SJSA1 (cell line): Measurements from ENCODE around the gene FAM217A. TPM values are rescaled to one million over a fixed set of nuclear protein-coding genes. Genes with fewer than 3 reads are reported as not detected.

Experiments
- DNase-seq, 2 experiments: peaks; one replicate each; pipeline ENCODE4 v3.0.0-alpha.2; 2015 to 2020; ENCODE audit warnings: low spot score in 2 of 2, low read depth in 1 of 2
- H3K27ac ChIP-seq: fragments of 250-450 bp; sonication (Bioruptor Pico); 2 replicates; pipeline ENCODE4 v1.5.1; 2020; ENCODE audit warnings: mild to moderate bottlenecking, moderate library complexity
- H3K27me3 ChIP-seq: fragments of 250-450 bp; sonication (Bioruptor Pico); replicated peaks from 2 replicates; pipeline ENCODE4 v1.5.1; 2020; ENCODE audit warnings: mild to moderate bottlenecking, moderate library complexity
- H3K36me3 ChIP-seq: fragments of 250-450 bp; sonication (Bioruptor Pico); 2 replicates; pipeline ENCODE4 v1.5.1; 2020; ENCODE audit warnings: mild to moderate bottlenecking
- H3K4me1 ChIP-seq: fragments of 250-450 bp; sonication (Bioruptor Pico); replicated peaks from 2 replicates; pipeline ENCODE4 v1.6.1; 2021; ENCODE audit warnings: mild to moderate bottlenecking
- H3K4me3 ChIP-seq: fragments of 250-450 bp; sonication (Bioruptor Pico); 2 replicates; pipeline ENCODE4 v1.5.1; 2020; ENCODE audit warnings: mild to moderate bottlenecking
- H3K9me3 ChIP-seq: fragments of 250-450 bp; sonication (Bioruptor Pico); replicated peaks from 2 replicates; pipeline ENCODE4 v1.5.1; 2020; ENCODE audit warnings: mild to moderate bottlenecking
- total RNA-seq: library from RNA; depleted of rRNA; stranded (reverse); fragments of >200 nt; shearing (Covaris generic); gene quantifications from 2 replicates; pipeline ENCODE4 v1.2.3, GENCODE V29; 2014

Gene FAM217A
- total RNA-seq, 1 experiment from 2014 or later, result not detected

DNA sequence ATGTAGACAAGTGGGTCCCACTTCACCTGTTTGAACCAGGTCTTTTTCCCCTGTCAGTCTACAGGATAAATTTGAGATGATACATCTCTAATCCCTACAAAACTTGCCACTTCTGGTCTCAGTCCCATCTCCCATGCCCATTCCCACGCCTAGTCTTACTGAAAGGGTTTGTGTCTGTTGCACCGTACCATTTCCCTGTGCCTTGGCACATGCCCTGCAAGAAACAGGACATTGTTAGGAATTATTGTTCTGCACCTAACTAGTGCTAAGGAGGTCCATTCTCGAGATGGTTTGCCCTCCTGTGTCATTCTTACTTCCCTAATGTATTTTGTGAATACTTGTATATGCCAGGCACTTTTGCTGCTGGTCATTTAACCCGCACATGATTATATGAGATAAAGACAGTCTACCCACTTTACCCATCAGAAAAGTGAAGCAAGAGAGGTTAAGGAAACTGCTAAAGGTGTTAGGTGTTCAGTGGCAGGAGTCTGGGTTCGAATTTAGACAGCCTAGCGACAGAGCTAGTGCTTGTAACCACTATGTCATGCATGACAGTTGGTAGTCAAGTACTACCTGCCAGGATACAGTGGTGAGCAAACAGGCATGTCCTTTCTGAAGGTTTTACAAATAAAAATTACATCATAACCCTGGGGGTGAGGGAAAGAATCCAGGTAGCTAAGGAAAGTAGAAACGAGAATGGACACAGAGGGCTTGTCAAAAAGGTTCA lies 12.7 kb downstream of the FAM217A start:
- no peak overlapping the region for H3K27ac ChIP-seq
- DNase-seq, result no peak
- no peaks in the 10 kb centered on the region for H3K4me1 ChIP-seq
- no peaks in the 10 kb centered on the region for H3K9me3 ChIP-seq
- H3K27me3 ChIP-seq, result no peaks in the 10 kb centered on the region
- H3K4me3 ChIP-seq, result no peak overlapping the region
- peaks cover 53% of the 10 kb centered on the region for H3K36me3 ChIP-seq

DNA sequence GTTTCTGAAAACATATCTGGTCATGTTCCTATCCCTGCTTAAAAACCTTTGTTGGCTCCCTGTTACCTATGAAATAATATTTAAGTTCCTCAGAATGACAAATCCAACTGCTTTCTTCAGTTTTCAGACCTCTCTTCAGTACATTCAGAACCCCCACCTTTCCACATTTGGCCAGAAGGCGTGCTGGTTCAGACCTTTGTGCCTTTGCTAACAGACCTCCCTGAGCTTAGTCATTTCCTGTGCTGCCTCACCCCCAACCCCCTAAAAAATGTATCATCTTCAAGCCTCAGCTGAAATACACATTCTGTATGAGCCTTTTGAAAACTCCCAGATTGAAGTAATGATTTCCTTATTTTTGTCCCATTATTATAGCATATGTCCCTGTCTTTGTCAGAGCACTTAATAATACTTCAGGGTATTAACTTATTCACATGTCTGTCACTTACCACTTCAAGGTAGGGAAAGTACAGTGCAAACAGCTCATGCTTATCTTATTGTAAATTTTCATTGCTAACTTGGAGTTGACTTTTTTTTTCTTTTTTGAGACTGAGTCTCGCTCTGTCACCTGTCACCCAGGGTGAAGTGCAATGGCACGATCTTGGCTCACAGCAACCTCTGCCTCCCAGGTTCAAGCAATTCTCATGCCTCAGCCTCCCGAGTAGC lies 19.7 kb downstream of the FAM217A start:
- Histone ChIP-seq H3K27me3 (no peaks in the 10 kb centered on the region), H3K27ac (peak overlapping the region; percentile 63), H3K4me3 (no peak overlapping the region), H3K36me3 (peaks cover 100% of the 10 kb centered on the region), H3K9me3 (no peaks in the 10 kb centered on the region), H3K4me1 (peaks cover 33% of the 10 kb centered on the region)
- peak; percentile 66 to 82 for DNase-seq

DNA sequence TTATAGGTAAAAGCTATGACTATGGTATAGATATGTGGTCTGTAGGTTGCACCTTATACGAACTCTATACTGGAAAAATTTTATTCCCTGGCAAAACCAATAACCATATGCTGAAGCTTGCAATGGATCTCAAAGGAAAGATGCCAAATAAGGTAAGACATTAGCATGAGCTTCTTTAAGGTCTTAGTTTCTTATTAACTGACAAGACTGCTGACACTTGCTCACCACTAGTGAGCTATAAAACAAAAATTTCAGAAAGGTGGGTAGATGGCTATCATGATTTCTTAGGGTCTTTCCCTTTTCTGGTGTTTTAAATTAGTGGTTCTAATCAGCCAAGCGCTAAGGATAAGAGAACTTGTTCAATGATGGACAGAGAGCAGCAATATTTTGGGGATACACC lies 21.9 kb downstream of the FAM217A start:
- Histone ChIP-seq H3K27me3 (no peaks in the 10 kb centered on the region), H3K4me3 (no peak overlapping the region), H3K27ac (no peak overlapping the region), H3K9me3 (no peaks in the 10 kb centered on the region), H3K36me3 (peaks cover 91% of the 10 kb centered on the region), H3K4me1 (peaks cover 33% of the 10 kb centered on the region)
- DNase-seq, result no peak

DNA sequence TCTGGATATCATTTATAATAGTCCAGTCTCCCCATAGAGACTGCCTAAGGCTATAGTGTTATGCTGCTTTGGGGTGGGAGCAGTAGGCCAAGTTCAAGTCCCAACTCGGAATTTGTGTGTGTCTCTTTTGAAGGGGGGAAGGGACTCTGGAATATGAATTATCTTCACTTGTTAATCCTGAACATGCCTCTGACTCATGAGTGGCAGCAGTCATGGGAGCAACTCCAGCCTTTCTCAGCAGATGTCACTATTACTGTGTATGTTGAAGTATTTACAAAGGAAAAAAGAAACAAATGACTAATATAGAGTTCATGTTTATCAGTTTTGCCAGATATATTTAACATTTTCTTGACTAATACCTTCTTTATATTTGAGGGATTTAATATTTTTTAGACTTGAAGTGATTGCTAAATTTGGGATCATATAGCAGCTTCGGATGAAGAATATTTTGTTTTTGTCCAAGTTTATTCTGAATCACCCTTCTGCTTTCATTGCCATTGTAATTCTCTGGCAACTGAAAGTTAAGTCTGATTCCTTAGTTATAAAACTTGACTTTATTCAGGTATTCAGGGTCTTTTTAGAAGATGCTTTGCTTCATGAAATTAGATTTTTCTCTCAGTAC lies 23.4 kb downstream of the FAM217A start:
- Histone ChIP-seq H3K36me3 (peaks cover 91% of the 10 kb centered on the region), H3K4me3 (no peak overlapping the region), H3K4me1 (peaks cover 33% of the 10 kb centered on the region), H3K27me3 (no peaks in the 10 kb centered on the region), H3K27ac (no peak overlapping the region), H3K9me3 (no peaks in the 10 kb centered on the region)
- DNase-seq, result peak; percentile 65 to 72

DNA sequence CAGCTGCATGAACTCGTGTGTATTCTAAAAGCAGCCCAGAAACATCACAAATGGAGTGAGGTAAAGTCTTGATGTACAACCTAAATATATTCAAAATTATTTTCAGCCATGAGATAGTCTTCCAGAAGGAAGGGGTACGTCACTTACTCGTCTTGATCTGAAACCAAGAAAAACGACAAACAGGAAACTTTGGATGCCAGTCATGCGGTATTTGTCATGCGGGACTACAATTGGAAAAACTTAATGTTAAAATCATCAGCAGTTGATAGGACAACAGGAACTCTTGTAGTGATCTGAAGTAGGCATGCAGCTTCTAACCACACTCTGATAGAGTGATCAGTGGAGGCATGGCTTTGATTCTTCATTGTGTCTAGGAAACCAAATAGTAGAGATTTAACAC lies 29.7 kb downstream of the FAM217A start:
- H3K36me3 ChIP-seq, result peaks cover 79% of the 10 kb centered on the region

DNA sequence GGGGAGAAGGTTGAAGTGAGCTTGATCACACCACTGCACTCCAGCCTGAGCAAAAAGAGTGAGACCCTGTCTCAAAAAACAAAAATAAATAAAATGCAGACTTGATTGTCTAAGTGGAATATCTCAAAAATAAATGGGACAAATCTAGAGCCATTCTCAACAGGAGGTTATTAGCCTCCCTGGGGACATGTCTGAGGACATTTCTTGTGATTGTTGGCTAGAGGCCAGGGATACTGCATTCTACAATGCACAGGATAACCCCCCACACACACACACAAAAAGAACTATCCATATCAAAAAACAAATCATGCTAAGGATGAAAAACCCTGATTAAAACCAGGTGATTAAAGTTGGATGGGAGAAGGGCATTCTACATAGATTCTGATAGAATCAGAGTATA lies 37.5 kb downstream of the FAM217A start:
- H3K27me3 ChIP-seq, result no peaks in the 10 kb centered on the region
- H3K36me3 ChIP-seq, result peaks cover 87% of the 10 kb centered on the region
- H3K4me1 ChIP-seq, result no peaks in the 10 kb centered on the region
- H3K4me3 ChIP-seq, result no peak overlapping the region
- H3K9me3 ChIP-seq, result no peaks in the 10 kb centered on the region
- DNase-seq, result no peak
- H3K27ac ChIP-seq, result no peak overlapping the region

More for the DNA sequence above, 29.7 kb downstream of the FAM217A start:
- Histone ChIP-seq H3K4me1 (no peaks in the 10 kb centered on the region), H3K27ac (no peak overlapping the region), H3K27me3 (no peaks in the 10 kb centered on the region), H3K9me3 (no peaks in the 10 kb centered on the region), H3K4me3 (no peak overlapping the region)
- no peak for DNase-seq

DNA sequence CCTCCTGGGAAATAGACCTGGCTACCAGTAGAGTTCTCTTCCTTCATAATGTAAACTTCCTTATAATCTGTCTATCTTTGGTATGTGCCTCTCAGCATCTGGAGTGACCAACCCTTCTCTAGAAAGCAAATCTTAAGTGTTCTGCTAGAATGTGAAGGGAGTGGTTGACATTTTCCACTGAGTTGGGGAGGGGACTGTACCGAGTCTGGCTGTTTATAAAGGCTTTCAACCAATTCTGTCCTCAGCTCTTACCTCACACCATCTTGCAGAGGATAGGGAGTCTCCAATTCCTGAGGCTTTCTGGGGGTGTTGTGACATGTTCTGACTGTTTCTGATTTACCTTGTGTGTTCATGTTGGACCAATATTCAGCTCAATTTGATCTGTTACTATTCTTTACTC lies 39.6 kb downstream of the FAM217A start:
- Histone ChIP-seq H3K4me1 (no peaks in the 10 kb centered on the region), H3K27me3 (no peaks in the 10 kb centered on the region), H3K36me3 (peaks cover 80% of the 10 kb centered on the region), H3K27ac (no peak overlapping the region), H3K4me3 (no peak overlapping the region), H3K9me3 (no peaks in the 10 kb centered on the region)
- DNase-seq, result no peak

DNA sequence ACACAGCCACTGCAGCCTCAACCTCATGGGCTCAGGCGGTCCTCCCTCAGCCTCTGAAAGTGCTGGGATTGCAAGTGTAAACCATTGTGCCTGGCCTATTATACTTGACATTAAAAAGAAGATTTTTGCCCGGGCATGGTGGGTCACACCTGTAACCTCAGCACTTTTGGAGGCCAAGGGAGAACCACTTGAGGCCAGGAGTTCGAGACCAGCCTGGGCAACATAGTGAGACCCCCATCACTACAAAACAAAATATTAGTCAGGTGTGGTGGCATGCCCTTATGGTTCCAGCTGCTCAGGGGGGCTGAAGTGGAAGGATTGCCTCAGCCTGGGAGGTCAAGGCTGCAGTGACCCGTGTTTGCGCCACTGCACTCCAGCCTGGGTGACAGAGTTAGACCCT lies 42.4 kb downstream of the FAM217A start:
- Histone ChIP-seq H3K36me3 (peaks cover 77% of the 10 kb centered on the region), H3K4me1 (no peaks in the 10 kb centered on the region)

DNA sequence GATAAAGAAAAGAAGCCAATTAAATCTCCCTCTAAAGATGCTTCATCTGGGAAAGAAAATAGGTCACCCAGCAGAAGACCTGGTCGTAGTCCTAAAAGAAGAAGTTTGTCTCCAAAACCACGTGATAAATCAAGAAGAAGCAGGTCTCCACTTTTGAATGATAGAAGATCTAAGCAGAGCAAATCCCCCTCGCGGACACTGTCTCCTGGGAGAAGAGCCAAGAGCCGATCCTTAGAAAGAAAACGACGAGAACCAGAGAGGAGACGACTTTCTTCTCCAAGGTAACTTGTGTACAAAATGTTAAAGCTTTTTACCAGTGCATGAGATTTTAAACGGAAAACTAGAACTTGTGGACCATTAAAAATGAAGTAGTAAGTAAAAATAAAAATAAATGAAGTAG lies 46.5 kb downstream of the FAM217A start:
- Histone ChIP-seq H3K27me3 (no peaks in the 10 kb centered on the region), H3K4me1 (peaks cover 10% of the 10 kb centered on the region)

More for the DNA sequence above, 42.4 kb downstream of the FAM217A start:
- Histone ChIP-seq H3K9me3 (no peaks in the 10 kb centered on the region), H3K4me3 (no peak overlapping the region), H3K27ac (no peak overlapping the region), H3K27me3 (no peaks in the 10 kb centered on the region)
- DNase-seq, result no peak

DNA sequence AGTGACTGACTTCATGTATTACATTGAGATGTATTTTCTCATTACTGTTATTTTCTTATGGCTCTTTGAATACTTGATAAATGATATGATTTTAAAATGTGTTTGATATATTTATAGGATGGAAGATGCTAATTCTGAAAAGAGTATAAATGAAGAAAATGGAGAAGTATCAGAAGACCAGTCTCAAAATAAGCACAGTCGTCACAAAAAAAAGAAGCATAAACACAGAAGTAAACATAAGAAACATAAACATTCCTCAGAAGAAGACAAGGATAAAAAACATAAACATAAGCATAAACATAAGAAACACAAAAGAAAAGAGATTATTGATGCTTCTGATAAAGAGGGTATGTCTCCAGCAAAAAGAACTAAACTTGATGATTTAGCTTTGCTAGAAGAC lies 47.5 kb downstream of the FAM217A start:
- Histone ChIP-seq H3K27me3 (no peaks in the 10 kb centered on the region), H3K27ac (no peak overlapping the region), H3K36me3 (peaks cover 54% of the 10 kb centered on the region), H3K4me3 (no peak overlapping the region), H3K4me1 (peaks cover 18% of the 10 kb centered on the region), H3K9me3 (no peaks in the 10 kb centered on the region)
- no peak for DNase-seq

More for the DNA sequence above, 46.5 kb downstream of the FAM217A start:
- Histone ChIP-seq H3K9me3 (no peaks in the 10 kb centered on the region), H3K27ac (no peak overlapping the region), H3K36me3 (peaks cover 63% of the 10 kb centered on the region), H3K4me3 (no peak overlapping the region)
- DNase-seq, result no peak

DNA sequence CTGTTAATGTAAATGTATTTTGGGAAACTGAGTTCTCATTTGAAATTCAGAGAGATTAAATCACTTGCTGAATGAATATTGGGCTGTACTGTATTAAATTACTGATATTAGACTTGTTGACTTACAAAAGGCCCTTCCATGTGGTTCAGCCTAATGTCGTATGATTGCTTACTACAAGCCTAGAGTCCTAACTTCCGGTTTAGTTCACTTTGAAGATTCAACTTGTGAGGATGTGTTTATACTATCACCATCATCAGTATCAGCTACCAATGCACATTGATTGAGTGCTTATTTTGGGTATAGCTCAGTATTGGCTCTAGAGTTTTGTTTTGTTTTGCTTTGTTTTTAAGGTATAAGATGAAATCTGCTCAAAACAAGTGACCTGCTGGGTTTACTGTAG lies 48.3 kb downstream of the FAM217A start:
- H3K27ac ChIP-seq, result no peak overlapping the region
- H3K9me3 ChIP-seq, result no peaks in the 10 kb centered on the region
- no peaks in the 10 kb centered on the region for H3K27me3 ChIP-seq
- H3K36me3 ChIP-seq, result peaks cover 47% of the 10 kb centered on the region
- H3K4me3 ChIP-seq, result no peak overlapping the region
- H3K4me1 ChIP-seq, result peaks cover 18% of the 10 kb centered on the region
- DNase-seq, result no peak

DNA sequence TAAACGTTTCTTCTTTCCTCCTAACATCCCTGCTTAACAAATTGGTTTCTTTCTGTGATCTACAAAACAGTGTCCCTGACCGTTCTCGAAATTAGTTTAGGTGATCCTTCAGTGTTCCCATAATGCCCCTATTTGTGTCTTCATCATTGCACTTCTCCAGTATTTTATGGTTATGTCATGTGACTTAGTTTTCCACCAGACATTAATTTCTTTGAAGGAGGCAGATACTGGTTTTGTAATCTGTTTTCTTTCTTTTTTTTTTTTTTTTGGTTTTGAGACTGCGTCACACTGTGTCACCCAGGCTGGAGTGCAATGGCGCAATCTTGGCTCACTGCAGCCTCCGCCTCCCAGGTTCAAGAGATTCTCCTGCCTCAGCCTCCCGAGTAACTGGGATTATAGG lies 49.2 kb downstream of the FAM217A start:
- Histone ChIP-seq H3K27me3 (no peaks in the 10 kb centered on the region), H3K36me3 (peaks cover 46% of the 10 kb centered on the region), H3K4me1 (peaks cover 18% of the 10 kb centered on the region), H3K27ac (no peak overlapping the region), H3K4me3 (no peak overlapping the region), H3K9me3 (no peaks in the 10 kb centered on the region)
- no peak for DNase-seq

DNA sequence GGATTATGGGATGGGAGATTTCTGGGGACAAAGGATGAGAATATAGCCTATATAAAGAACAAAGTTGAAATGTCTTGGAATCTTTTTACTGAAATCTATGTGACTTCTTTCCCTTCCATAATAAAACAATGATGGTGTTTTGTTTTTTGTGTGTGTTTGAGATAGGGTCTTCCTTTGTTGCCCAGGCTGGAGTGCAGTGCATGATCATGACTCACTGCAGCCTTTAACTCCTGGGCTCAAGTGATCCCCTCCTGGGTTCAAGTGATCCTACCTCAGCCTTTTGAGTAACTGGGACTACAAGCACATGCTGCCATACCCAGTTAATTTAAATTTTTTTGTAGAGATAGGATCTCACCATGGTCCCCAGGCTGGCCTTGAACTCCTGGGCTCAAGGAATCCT lies 50.9 kb downstream of the FAM217A start:
- Histone ChIP-seq H3K27me3 (no peaks in the 10 kb centered on the region), H3K9me3 (no peaks in the 10 kb centered on the region), H3K4me3 (no peak overlapping the region), H3K27ac (peak overlapping the region; percentile 65), H3K4me1 (peaks cover 25% of the 10 kb centered on the region), H3K36me3 (peaks cover 42% of the 10 kb centered on the region)
- no peak for DNase-seq

DNA sequence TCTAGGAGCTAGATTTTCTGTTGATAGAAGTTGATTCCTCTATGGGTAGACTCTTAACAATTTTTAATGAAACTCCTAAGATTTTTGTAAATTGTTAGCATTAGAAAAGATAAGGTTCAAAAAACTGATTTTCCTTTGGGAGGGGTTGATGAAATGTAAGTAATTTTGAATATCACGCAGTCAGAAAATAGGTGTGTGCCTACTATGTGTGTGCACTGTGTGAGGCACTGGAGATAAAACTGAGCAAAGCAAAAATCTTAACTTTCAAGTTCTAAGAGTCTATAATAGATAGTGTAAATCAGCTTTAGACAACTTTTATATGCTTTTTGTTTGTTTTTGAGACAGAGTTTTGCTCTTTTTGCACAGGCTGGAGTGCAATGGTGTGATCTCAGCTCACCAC lies 53.3 kb downstream of the FAM217A start:
- DNase-seq, result no peak
- no peak overlapping the region for H3K27ac ChIP-seq
- H3K36me3 ChIP-seq, result peaks cover 30% of the 10 kb centered on the region
- no peaks in the 10 kb centered on the region for H3K9me3 ChIP-seq
- H3K4me3 ChIP-seq, result no peak overlapping the region
- H3K4me1 ChIP-seq, result peaks cover 29% of the 10 kb centered on the region
- H3K27me3 ChIP-seq, result no peaks in the 10 kb centered on the region
